Measurements from ENCODE around the gene LRR1.
A peak's percentile ranks its signal among the peaks of the same experiment; 100 is the strongest.
"Not testable (repeated sequence)": the region's sequence is repeated elsewhere in the genome, so short reads cannot be mapped to it uniquely, and the experiment has no call there.

LRR1 gene

DNA sequence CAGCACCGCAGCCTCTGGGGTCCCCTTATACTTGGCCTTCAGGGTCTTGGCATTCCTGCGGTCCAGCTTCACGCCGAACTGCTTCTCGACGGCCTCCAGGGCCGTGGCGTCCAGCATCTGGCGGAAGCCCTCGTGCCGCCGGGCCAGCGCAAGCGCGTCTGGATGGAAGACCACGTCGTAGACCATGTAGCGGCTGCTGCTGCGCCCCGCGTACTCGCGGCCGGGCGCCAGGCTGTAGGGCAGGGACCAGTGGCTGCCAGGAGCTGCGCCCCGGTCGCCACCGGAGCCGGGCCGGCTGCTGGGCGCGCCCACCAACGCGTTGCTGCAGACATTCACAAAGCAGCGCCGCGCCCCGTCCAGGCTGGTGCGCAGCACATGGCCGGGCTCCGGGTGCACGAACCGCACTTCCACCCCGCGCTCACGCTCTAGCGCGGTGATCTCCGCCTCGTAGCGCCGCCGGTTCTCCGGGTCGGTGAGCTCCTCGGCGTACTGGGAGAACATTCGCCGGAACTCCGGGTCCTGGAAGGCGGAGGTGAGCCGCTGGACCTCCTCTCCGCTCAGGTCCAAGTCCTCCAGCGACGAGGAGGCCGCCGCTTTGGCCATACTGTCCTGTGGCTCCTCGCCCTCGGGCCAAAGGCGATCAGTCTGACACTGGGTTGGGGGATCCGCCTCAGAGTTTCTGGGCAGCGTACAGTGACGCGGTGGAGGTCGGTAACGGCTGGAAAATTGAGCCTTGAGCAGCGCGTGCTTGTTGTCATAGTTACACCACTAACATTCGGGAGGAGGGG, 36.0 kb downstream of the LRR1 start, which contains the start of gene DNAAF2:
TSS of gene DNAAF2 (minus strand) at position 698 of the 788 bp plus-strand sequence. CDS start at position 603, 95 bp downstream.
- peak; percentile 85 for DNase-seq

DNA sequence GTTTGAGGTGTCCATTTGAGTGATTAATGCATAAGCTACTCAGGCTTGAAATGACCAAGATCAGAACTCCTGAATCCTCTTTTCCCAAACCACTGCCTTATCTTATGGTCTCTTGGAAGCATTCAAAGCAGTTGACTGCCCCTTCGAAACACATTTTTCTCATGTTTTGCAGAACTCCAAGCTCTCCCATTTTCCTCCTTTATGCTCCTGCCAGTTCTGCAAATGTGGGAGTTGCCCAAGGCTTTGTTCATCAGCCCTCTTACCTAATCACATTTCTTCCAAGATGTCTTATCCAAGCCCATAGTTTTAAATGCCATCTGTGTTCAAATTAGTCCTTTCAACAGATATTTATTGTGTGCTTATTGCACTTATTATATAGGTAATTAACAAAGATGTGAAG, 38.1 kb downstream of the LRR1 start:
- DNase-seq = no peak

DNA sequence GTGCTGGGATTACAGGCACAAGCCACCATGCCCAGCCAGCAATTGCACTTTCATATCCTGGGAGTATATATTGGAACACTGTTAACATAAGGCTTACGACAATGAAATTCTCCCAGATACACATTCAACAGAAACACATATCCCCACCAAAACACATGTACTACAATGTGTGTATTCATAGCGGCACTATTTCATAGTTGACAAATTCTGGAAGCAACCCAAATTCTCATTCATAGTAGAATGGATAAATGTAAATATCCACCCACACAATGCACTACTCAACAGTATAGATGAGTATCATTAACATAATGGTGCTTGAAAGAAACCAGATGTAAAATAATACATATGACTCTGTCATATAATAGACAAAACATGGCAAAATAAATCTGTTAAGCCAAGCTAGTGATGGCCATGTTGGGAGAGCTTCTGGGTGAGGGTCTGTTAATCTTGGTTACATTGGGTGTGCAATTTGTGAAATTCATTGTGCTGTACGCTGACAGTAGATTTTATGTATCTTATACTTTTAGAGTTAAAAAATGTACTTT, 38.9 kb downstream of the LRR1 start:
- DNase-seq = no peak

DNA sequence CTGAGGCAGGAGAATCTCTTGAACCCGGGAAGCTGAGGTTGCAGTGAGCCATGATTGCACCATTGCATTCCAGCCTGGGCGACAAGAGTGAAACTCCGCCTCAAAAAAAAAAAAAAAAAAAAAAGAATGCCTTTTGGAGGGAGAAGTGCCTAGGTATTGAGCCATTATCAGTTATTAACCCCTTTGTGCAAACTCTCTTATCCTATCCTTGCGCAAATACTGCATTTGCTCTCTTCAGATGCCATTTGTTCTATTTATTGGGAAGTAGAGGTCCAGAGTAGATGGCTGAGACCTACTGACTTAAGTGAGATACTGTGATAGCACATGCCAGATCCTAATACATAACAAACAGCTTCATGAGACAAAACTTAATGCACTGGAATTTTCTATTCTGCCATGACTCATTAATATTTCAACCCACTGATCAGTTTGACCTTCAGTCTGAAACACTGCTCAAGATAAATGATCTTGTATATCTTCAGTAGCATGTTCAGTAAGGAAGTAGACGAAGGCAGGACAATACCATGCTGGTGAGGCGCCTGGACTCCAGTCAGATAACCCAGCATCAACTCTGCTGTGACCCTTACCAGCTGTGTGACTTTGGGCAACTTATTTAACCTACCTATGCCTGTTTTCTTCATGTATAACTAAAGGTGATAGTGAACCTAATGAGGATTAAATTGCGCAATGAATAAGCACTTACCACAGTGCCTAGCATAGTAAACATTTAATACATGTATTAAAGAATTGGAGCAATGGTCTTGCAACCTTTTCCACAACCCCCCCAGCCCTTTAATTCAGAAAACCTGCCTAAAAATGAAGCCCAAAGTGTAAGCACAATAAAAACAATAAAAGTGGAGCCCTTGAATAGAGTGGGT, 42.0 kb downstream of the LRR1 start:
- DNase-seq = no peak

DNA sequence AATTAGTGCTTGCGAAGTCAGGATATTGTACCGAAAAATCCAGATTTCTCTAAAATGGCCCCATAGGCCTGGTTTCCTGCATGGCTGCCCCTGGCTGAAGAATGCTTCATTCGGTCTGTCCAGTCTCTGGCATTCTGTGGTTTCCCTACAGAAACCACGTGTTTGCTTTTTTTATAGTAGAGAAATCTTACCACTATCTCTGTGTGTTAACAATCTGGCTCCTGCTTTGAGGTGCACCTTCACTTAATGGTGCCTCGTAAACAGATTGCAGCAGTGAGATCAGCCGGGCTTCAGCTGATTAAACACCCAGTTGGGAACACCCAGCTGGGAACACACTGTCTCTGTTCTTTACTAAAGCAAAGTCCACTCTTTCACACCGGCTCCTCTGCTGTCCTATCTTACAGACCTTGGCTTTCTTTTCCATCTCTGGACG, 43.0 kb downstream of the LRR1 start:
- no peak for DNase-seq

DNA sequence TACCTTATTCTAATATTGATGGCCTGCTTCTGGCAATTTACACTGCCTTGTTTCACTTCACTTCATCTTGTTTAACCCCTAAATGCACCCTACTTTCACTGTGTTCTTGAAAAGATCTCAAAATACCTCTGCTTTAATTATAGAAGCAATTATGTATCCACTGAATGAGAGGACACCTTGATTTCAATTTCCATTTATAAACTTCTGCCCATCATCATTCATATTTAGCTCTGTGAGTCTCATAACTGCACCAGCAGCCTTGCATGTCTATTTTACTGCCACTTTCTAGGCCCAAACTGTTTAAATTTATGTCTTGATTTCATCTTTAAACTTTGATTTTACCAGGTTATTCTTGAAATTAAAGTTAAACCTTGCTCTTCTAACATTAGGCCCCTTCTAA, 43.4 kb downstream of the LRR1 start:
- DNase-seq = no peak

DNA sequence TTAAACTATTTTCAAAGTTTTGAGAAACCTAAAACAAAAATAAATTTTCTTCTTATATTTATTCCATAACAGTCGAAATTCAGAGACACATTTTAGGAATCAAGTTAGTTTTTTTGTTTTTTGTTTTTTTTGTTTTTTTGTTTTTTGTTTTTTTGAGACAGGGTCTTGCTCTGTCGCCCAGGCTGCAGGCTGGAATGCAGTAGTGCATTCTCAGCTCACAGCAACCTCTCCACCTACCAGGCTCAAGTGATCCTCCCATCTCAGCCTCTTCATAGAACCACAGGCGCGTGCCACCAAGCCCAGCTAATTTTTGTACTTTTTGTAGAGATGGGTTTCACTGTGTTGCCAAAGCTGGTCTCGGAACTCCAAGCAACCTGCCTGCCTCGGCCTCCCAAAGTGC, 54.8 kb downstream of the LRR1 start:
- DNase-seq = no peak

DNA sequence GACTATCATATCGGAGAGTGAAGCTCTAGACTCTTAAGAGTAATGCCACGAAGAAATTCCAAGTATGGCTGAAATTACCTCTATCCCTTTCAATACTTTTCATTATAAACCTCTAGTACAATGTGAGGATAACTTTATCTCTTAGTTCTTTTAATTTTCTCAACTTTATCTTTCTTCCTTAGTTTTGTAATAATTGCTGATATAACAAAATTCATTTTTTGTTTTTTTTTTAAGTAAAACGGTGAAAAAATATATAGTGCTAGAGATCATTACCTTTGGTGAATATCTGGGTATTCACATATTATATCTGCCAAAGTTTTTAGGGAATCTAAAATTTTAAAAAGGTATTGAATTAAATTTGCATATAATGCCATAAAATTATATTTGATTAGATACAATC, 55.8 kb downstream of the LRR1 start:
- DNase-seq = no peak

DNA sequence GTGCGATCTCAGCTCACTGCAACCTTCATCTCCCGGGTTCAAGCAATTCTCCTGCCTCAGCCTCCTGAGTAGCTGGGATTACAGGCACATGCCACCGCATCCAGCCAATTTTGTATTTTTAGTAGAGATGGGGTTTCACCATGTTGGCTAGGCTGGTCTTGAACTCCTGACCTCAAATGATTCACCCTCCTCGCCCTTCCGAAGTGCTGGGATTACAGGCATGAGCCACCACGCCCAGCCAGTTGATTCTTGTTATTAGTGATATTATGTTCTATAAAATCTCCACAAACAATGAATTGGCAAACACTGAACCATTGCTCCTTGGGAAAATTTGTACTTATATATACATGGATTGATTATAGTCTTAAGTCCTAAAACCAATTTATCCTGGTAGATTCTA, 58.8 kb downstream of the LRR1 start:
- not testable (repeated sequence) for DNase-seq

DNA sequence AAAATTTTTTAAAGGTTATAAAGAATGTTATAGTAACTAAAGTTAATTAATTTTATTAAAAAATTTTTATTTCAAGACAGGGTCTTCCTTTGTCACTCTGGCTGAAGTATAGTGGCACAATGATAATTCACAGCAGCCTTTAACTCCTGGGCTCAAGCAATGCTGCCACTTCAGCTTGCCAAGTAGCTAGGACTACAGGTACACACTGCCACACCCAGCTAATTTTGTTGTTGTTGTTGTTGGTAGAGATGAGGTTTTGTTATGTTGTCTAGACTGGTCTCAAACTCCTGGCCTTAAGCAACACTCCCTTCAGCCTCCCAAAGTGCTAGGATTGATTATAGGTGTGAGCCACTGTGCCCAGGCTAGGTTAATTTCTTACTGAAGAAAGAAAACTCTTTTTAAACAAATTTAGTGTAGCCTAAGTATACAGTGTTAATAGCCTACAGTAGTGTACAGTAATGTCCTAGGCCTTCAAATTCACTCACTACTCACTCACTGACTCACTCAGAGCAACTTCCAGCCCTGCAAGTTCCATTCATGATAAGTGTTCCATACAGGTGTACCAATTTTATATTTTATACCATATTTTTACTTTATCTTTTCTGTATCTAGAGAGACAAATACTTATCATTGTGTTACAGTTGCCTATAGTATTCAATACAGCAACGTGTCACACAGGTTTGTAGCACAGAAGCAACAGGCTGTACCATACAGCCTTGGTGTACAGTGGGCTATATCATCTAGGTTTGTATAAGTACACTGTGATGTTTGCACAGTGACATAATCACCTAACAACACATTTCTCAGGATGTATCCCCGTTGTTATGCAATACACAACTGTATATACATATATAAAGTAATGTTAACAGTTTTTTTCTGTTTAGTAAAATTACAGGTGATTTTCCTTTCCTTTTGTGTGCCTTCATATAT, 61.1 kb downstream of the LRR1 start:
- DNase-seq = no peak

All from hematopoietic multipotent progenitor cell treated with erythropoietin and hydrocortisone succinate and interleukin-3 and kit ligand, for 6 days (in vitro differentiated cells).